A172 (cell line): ENCODE results near the gene MRPS34. TPM values are rescaled to one million over a fixed set of nuclear protein-coding genes. Genes with fewer than 3 reads are reported as not detected.

Experiments
- DNase-seq: peaks from one replicate; pipeline ENCODE4 v3.0.0-alpha.2; 2015; ENCODE audit warnings: low spot score
- total RNA-seq: library from RNA; depleted of rRNA; stranded (reverse); fragments of >200 nt; shearing (Covaris generic); gene quantifications from 2 replicates; pipeline ENCODE4 v1.2.3, GENCODE V29; 2014

MRPS34 gene
- total RNA-seq, 1 experiment from 2014 or later = 223 TPM

GRCh38 chr16:1771188-1771863 is 1.6 kb downstream of the MRPS34 start, which contains the start of gene NME3:
Gene NME3 (minus strand): TSS chr16:1771543. CDS start chr16:1771534, 9 bp downstream.
- DNase-seq = no peak

- DNase-seq = no peak
Observed at GRCh38 chr16:1770328-1771187, 2.4 kb downstream of the MRPS34 start.

- DNase-seq = no peak
Observed at GRCh38 chr16:1769402-1770300, 3.3 kb downstream of the MRPS34 start.

- no peak for DNase-seq
Observed at GRCh38 chr16:1768767-1769401, 4.0 kb downstream of the MRPS34 start.

GRCh38 chr16:1768061-1768766 is 4.7 kb downstream of the MRPS34 start:
- DNase-seq = no peak

GRCh38 chr16:1767116-1767994 is 5.6 kb downstream of the MRPS34 start:
- DNase-seq = no peak

- DNase-seq = no peak
Observed at GRCh38 chr16:1766701-1767100, 6.2 kb downstream of the MRPS34 start.

- DNase-seq = no peak
Observed at GRCh38 chr16:1766231-1766630, 6.7 kb downstream of the MRPS34 start.

- DNase-seq = no peak
Observed at GRCh38 chr16:1765826-1766225, 7.1 kb downstream of the MRPS34 start.

GRCh38 chr16:1764971-1765370 is 8.0 kb downstream of the MRPS34 start:
- DNase-seq = no peak

- DNase-seq = no peak
Observed at GRCh38 chr16:1763521-1764511, 9.1 kb downstream of the MRPS34 start.

GRCh38 chr16:1762879-1763520 is 9.9 kb downstream of the MRPS34 start:
- DNase-seq = no peak

- no peak for DNase-seq
Observed at GRCh38 chr16:1762196-1762878, 10.6 kb downstream of the MRPS34 start.

GRCh38 chr16:1761751-1762150 is 11.2 kb downstream of the MRPS34 start:
- no peak for DNase-seq

GRCh38 chr16:1760911-1761310 is 12.0 kb downstream of the MRPS34 start:
- DNase-seq = no peak

- no peak for DNase-seq
Observed at GRCh38 chr16:1759511-1759910, 13.4 kb downstream of the MRPS34 start.

- no peak for DNase-seq
Observed at GRCh38 chr16:1758923-1759322, 14.0 kb downstream of the MRPS34 start.
